ENCODE measurements around the gene MPDU1.
"Not testable (repeated sequence)": the region's sequence is repeated elsewhere in the genome, so short reads cannot be mapped to it uniquely, and the experiment has no call there.

The MPDU1 gene

DNA sequence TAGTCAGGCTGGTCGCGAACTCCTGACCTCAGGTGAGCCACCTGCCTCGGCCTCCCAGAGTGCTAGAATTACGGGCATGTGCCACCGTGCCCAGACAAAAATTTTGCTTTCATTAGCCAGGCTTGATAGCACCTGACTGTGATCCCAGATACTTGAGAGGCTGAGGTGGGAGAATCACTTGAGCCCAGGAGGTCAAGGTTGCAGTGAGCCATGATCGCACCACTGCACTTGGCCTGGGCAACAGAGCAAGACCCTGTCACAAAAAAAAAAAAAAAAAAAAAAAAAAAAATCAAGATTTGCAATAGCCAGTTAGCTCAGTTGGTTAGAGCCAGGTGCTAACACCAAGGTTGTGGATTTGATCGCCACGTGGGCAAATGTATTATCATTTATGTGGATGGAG is 37.2 kb downstream of the MPDU1 start:
- DNase-seq: no peak

DNA sequence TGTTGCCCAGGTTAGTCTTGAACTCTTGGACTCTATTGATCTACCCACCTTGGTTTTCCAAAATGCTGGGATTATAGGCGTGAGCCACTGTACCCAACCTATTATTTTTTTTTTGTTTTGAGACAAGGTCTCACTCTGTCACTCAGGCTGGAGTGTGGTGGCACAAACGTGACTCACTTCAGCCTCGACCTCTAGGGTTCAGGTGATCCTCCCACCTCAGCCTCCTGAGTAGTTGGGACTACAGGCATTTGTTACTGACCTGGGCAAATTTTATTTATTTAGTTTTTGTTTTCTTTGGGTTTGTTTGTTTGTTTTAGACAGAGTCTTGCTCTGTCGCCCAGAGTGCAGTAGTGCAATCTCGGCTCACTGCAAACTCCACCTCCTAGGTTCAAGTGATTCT is 40.0 kb downstream of the MPDU1 start:
- DNase-seq: no peak

DNA sequence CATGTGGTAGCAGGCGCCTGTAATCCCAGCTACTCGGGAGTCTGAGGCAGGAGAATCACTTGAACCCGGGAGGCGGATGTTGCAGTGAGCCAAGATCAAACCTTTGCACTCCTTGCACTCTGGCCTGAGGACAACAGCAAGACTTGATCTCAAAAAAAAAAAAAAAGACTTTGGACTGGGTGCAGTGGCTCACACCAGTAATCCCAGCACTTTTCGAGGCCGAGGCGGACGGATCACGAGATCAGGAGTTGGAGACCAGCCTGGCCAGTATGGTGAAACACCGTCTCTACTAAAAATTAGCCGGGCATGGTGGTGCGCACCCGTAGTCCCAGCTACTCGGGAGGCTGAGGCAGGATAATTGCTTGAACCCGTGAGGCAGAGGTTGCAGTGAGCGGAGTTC is 42.1 kb downstream of the MPDU1 start:
- not testable (repeated sequence) for DNase-seq

DNA sequence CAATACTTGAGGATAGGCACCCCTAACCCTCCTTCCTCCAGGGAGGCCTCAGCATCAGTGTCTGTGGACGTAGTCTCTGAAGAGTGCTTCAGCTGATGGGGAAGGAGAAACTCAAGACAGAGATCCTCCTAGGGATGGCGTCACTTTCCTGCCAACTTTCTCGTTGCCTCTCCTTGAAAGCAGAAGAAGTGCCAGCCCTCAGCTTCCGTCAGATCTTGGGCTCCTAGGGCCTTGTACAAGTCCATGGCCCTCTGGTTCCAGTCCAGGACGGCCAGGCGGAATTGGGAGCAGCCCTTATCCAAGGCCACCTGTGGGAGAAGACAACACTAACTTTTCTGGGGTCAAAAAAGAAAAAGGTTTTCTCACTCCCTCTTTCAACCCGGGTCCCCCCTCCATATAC is 42.7 kb downstream of the MPDU1 start:
- DNase-seq: no peak

DNA sequence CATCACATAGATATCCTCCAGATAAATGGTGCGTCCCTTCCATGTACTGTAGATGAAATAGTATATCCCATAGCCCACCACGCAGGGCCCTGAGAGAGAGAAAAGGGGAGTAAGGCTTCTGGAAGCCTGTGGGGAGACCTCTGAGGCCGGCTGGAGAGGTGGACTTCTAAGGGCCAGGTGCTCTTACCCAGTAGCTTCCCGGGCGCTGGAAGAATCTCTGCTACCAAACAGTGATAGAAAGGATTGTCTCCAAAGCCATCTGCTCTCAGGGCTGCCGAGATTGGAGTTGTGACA is 43.3 kb downstream of the MPDU1 start:
- DNase-seq: no peak

DNA sequence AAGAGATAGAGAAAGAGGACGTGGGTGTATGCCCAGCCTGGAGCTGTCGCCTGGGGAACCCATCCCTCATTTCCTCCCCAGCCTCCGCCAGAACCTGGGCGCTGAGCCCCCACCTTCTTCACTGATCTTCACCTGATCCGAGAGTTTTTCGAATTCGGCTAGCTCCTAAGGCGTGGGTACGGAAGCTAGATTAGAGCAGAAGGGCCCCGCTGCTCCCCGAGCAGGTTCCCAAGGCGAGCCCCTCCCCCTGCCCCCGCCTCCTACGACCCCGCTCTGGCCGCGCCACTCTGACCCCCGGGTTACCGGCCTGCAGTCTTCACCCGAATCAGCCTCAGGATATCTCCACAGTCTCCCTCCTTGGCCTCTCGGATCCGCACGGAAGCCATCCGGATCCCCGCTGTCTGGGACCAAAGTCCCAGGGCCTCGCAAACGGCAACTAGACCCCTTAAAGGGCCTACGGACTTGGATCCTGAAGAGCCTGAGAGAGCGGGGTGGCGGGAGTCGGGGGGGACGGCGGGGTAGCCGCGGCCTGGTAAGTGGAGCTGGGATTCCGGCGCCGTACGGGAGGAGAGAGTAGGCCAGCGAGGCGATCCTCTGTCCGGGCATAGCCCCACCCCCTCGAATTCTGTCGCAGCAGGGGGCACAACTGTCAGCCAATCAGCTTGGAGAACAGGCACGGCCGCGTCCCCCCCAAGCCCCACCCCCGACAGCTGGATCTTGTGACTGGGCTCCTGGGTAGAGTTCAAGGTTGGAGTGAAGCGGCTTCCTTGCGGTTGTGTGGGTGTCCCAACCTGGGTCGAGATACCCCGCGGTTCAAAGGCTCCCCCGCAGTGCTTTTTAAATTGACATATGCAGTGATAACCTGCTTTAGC is 43.8 kb downstream of the MPDU1 start, which contains the start of gene SAT2:
TSS of gene SAT2 (minus strand) at position 572 of the 872 bp plus-strand sequence. CDS start at position 386, 186 bp downstream.
- DNase-seq: peak; percentile 77

DNA sequence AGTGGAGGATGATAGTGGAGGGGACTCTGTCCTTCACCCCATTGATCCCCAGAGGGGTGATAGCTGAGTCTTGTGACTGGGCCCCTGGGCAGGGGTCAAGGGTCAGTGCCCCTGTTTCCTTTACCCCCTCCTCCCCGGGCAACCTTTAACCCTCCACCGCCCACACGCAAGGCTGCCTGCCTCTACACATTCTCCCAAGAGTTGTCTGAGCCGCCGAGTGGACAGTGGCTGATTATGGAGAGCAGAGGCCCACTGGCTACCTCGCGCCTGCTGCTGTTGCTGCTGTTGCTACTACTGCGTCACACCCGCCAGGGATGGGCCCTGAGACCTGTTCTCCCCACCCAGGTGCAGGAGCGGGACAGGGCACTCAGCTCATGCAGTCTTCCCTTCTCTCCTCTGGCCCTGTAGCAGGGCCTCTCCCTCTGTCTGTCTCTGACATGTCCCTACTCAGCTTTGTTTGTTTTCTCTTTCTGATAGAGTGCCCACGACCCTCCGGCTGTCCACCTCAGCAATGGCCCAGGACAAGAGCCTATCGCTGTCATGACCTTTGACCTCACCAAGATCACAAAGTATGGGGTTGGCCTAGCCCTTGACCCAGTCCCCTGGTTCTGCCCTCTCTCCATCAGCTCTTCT is 46.4 kb downstream of the MPDU1 start, which contains the start of gene SHBG:
TSS of gene SHBG (plus strand) at position 197 of the 633 bp plus-strand sequence. CDS start at position 235, 38 bp downstream.
- DNase-seq: no peak

DNA sequence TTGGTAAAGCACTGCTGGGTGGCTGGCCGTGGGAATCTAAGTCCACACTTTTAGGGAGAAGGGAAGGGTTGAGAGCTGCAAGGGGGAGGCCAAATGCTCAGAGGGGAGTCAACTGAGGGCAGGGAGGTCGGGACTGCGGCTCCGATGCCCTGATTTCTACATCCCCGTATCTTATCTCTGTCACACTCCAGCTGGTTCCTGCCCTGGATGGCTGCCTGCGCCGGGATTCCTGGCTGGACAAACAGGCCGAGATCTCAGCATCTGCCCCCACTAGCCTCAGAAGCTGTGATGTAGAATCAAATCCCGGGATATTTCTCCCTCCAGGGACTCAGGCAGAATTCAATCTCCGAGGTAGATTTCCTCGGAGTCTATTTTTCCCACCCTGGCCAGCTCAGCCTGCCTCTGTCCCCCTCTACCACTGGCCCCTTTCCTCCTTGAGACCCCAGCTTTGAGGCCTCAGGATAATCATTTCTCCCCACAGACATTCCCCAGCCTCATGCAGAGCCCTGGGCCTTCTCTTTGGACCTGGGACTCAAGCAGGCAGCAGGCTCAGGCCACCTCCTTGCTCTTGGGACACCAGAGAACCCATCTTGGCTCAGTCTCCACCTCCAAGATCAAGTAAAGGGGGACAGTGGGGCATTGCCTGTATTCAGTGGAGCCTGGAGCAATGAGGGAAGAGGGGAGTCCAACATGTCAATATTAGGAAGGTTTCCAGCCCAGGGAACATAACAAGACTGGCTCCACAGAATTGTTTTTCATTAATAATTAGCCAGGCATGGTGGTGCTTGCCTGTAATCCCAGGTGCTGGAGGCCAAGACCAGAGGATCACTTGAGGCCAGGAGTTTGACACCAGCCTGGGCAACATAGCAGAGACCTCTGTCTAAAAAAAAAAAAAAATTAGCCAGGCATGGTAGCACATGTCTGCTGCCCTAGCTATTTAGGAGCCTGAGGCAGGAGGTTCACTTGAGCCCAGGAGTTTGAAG is 48.0 kb downstream of the MPDU1 start:
- no peak for DNase-seq

DNA sequence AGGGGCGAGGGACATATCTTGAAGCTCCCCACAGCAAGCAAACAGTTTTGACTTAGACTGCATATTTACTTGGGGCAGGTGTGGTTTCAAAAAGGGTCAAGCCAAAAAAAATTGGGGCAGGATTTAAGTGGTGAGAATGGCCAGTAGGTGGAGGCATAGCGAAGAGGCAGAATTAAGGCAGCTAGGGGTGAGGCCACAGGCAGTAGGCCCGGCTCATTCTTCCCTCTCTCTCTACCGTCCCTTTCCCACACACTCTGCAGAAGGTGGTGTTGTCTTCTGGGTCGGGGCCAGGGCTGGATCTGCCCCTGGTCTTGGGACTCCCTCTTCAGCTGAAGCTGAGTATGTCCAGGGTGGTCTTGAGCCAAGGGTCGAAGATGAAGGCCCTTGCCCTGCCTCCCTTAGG is 48.8 kb downstream of the MPDU1 start:
- no peak for DNase-seq

DNA sequence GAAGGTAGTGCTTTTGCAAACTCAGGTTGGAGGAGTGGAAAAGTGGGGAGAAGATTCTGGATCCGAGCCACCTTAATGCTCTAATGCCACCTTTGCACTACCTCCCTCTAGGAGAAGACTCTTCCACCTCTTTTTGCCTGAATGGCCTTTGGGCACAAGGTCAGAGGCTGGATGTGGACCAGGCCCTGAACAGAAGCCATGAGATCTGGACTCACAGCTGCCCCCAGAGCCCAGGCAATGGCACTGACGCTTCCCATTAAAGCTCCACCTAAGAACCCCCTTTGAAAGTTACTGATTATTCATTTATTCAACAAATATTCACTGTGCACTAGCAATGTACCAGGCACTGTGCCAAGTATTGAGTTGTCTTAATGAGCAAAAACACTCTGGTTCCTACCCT is 49.4 kb downstream of the MPDU1 start:
- DNase-seq: no peak

DNA sequence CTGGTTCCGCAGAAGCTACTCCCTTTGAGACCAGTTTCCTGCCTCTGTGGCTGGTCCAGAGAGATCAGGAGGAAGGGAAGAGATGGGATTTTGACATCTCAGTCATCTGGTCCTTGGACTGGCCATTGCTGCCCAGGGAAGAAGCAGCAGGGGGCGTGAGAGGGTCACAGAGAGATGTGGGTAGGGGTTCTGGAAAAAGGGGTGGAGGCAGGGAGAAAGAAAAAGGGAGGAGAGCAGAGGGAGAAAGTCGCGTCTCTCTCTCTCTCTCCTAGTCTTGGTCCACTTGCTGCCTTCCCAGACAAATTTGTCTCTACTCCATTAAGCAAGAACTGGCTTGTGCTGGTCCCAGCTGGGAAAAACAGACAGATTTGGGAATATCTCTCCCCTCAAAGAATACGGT is 50.7 kb downstream of the MPDU1 start:
- no peak for DNase-seq

DNA sequence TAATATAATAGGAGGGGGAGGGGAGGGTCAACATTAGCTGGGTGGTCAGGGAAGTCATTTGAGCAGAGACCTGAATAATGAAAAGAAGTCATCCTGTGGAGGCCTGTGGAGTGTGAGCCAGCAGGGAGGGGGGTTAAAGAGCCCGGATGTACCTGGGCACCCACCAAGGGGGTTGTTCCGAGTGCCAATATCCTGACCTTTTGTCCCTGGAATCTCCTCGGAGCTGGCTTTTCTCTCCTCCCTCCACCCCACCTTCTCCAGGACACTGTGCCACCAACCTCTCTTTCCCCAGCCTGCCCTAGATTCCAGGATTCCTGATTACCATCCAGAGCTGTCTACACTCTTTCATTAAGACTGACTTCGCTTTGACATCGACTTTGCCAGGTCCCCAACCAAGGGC is 52.5 kb downstream of the MPDU1 start:
- no peak for DNase-seq
